GM12891 (cell line): ENCODE data around the gene MS4A2.
"Not testable (repeated sequence)": the region's sequence is repeated elsewhere in the genome, so short reads cannot be mapped to it uniquely, and the experiment has no call there.

Experiments used
- POLR2A ChIP-seq: IDR thresholded peaks from 2 replicates; pipeline ENCODE4 v1.6.1; 2011; ENCODE audit warnings: low read depth, low read length, control low read depth
- POLR2AphosphoS5 ChIP-seq: IDR thresholded peaks from 2 replicates; pipeline ENCODE4 v1.6.1; 2011; ENCODE audit warnings: low read depth, low read length, control low read depth
- TAF1 ChIP-seq: IDR thresholded peaks from 2 replicates; pipeline ENCODE4 v1.6.1; 2011; ENCODE audit warnings: low read depth, low read length, control low read depth

DNA sequence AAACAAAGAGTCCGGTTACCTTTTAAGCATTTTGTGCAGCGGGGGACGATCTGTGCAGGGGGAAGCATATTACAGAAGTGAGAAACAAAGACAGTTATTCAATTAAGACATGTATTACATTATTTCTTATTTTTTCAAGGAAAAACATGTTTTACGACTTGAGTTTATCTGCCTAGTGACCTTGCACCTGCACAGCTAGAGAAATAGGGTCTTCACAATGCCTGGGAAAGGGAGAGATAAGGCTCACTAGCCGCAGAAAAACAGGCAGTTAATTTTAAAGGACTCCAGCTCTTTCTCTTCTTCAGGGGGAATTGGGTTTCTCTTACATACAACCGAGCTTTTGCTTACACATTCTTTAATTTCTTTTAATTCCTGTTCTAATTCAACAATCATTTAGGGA lies 16.8 kb upstream of the MS4A2 start:
- TF ChIP-seq POLR2A, POLR2AphosphoS5, TAF1: not testable (repeated sequence)
